Medulla oblongata (tissue), 1 donor: ENCODE measurements around the gene RBM33.

ENCODE experiments used
- DNase-seq: peaks from one replicate; pipeline ENCODE4 v3.0.0-alpha.2; 2015; ENCODE audit errors: extremely low spot score

The RBM33 gene

GRCh38 chr7:155624412-155624811 lies 20.0 kb upstream of the RBM33 start:
- no peak for DNase-seq

DNA sequence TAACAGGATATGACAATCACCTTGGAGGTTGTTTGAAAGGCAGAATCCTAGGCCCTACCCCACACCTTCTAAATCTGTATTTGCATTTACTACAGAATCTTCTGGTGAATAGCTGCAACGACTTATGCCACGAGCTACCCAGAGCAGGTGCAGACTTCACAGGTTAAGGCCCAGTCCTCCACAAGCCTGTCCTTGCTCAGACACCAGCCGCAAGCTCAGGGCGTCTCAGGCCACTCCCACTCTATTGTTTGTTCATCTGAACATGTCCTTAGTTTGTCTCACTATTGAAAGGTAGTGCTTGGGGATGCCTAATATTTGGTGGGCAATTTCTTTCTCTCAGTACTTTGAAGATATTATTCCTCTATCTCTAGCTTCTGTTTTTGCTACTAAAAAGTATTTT lies 18.9 kb upstream of the RBM33 start:
- DNase-seq: no peak

DNA sequence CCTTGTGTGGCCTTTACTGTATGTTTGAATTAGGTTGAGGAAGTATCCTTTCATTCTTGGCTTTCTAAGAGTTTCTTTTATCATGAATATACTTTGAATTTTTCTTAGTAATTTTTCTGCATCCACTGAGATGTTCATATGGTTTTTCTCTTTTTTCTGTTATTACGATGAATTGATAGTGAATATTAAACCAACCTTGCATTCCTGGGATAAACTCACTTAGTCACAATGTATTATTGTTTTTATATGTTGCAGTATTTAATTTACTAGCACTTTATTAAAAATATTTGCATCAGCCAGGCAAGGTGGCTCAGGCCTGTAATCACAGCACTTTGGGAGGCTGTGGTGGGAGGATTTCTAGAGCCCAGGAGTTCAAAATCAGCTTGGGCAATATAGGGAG lies 15.3 kb upstream of the RBM33 start:
- DNase-seq: no peak

DNA sequence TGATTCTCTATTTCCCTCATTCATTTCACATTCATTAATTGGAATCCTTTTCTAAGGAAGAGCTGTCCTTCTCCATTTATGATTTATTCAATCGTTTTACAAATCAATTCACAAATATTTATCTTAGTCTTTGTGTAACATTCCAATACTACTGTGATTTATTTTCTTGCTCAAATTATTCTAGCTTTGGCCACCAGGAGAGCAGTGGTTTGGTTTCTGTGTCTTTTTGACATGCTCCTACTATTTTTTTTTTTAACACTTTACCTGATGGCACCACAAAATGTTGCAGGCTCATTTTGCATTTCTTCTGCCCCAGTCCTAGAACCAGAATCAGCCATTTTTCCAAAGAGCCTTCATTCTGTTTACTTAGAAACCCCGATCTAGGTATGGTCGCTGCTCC lies 13.3 kb upstream of the RBM33 start:
- DNase-seq: no peak

- no peak for DNase-seq
Observed at GRCh38 chr7:155635817-155636216, 8.6 kb upstream of the RBM33 start.

DNA sequence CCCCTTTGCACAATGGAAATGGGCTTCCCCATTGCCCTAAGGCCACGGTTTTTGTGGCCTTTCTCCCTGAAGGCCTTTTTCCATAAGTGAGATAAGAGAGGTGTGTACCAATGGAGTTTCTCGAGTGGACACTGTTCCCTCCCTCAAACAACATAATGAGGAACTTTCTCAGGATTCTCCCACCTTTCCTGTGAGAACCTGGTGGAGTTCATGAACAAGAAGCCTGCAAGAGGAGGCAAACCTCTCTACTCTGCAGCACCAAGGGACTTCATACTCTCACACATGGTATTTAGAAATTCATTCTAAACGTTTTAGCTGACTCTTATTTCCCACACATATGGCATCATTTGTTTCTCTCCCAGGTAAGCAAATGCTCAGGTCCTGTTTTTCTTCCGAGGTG lies 7.3 kb upstream of the RBM33 start:
- DNase-seq: no peak

- DNase-seq: no peak
Observed at GRCh38 chr7:155638366-155638765, 6.1 kb upstream of the RBM33 start.

DNA sequence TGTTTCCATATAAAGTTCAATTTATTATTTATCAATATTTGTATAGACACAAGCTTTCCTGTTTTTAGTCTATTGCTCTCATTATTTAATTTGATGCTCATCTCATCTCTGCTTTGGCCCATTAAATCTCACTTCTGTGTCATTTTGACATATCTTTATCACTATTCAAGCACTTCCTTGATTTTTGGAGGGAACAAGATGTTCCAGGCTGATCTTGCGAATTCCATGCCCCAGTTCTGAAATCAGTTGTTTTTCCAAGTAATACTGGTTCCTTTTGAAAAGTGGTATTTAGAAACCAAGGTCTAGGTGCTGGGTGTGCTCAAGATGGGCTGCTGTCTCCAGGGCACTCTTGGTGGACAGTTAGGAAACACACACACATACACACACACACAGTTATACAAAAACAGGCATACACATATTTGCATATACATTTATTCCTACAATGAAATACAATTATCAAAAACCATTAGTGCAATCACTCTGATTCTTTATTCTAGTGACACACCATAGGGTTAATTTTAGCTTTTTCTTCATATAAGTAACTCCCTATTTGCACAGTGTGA lies 4.4 kb upstream of the RBM33 start:
- DNase-seq: no peak

DNA sequence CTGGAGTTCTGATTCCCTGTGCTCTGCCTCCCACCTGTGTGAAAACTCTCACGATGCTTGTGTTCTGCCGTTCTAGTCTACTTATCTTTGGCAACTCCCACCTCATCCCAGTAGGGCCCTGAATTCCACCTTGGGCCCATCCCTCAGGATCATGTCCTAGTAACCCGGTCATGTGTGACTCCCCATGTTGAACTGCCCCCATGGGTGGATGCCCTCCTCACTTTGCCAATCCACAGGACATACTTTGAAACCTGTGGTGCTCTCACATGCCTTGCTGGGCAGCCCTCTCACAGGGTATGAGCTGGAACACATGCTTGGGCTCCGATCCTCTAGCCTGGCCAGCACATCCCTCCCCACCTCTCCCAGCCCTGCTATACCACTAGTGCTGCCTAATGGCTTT lies 3.8 kb upstream of the RBM33 start:
- no peak for DNase-seq

- peak; percentile 7 for DNase-seq
Observed at GRCh38 chr7:155643804-155644177, 670 bp upstream of the RBM33 start.

DNA sequence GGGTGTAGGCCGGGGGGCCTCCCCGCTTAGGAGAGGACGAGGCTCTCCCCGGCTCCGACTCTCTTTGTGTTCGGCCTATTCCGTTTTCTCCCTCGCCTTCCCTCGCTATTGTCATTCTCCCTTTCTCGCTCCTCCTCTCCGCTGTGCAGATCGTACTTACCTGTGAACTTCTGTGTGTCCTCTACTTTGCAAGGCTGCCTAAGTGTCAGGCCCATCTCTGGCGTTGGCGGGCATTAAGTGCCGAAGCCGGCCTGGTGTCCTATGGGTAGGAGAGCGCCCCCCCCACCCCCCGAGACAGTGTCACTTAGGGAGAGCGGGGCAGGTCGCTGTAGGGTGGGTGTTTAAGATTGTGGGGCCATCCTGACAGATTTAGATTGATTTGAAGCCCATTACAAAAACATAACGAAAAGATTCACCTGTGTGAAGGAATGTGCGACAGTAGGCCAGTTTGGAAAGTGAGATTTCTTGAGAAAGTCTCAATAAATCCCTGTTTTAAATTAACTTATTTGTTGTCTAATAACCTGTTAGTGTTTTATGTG lies 579 bp downstream of the RBM33 start:
- peak; percentile 51 for DNase-seq

- no peak for DNase-seq
Observed at GRCh38 chr7:155645662-155646061, 1.2 kb downstream of the RBM33 start.

GRCh38 chr7:155646669-155647068 lies 2.2 kb downstream of the RBM33 start:
- no peak for DNase-seq

GRCh38 chr7:155647302-155647701 lies 2.8 kb downstream of the RBM33 start:
- no peak for DNase-seq

GRCh38 chr7:155647734-155648133 lies 3.3 kb downstream of the RBM33 start:
- DNase-seq: no peak

DNA sequence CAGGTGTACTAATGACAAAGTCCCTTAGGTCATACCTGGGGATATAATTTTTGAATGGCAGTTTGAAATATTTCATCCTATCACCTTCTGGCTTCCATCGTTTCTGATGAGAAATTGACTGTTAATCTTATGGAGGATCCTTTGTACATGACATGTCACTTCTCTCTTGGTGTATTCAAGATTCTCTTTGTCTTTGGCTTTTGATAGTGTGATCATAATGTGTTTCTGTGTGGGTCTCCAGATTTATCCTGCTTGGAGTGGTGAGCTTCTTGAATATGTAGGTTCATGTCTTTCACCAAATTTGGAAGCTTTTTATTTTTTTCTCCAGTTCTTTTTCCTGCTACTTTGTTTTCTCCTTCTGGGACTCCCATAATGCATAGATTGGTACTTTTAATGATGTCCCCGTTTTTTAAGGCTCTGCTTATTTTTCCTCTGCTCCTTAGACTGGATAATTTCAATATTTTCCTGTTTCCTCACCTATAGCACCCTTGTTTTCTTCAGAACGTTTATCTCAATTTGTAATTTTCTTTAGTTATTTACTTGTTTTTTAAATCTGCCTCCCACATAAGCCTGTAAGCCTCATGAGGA lies 4.4 kb downstream of the RBM33 start:
- no peak for DNase-seq

- no peak for DNase-seq
Observed at GRCh38 chr7:155649588-155649987, 5.1 kb downstream of the RBM33 start.

DNA sequence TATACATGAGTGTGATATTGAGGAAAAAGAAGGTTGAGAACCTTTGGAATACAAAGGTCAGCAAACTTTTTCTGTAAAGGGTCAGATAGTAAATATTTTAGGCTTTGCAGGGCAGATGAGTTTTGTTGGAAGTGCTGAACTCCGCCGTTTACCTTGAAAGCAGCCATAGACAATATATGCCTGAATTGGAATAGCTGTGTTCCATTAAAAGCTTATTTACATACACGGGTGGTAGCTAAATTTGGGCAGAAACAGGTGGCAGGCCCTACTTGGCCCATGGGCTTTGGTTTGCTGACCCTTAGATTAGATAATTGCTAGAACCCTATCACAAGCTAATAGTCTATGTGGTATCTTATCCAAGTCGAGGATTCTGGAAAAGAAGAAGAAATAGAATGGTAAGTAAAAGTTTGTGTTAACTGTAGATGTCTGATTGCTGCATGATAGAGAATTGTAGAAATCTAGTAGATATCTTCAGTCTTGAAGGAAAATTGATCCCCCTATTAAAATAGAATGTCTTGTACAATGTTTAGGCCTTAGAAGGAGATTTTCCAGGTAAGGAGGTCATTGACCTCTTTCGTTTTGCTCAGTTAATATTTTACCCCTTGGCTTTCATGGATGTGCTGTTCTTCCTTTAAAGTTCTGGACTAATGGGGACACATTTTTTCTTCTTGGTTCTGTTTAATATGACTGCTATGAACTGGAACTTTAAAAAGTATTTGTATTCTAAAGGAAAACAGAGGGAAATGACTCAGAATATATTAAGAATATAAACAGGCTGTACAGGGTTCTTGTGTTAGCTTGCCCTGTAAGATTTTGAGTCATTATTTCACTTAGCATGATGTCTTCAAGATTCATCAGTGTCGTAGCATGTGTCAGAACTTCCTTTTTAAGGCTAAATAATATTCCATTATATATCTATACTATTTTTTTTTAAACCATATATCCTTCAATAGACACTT lies 8.0 kb downstream of the RBM33 start:
- DNase-seq: no peak

DNA sequence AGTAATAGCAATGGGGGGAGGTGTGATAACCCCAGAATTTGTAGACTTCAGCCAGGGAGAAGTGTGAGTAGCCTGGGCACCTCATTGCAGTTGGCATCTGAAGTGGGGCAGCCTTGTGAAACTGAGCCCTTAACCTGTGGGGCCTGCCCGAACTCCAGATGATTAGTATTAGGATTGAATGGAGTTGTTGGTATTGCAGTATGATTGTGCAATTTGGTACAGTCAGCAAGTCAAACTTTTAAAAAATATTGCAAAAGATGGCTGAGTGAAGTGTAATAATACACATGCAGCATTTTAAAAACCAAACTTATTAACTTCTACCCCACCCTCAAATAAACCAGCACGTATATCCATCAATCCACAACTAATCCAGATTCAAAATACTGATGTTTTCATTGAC lies 9.3 kb downstream of the RBM33 start:
- DNase-seq: no peak

GRCh38 chr7:155656891-155657290 lies 12.4 kb downstream of the RBM33 start:
- no peak for DNase-seq

DNA sequence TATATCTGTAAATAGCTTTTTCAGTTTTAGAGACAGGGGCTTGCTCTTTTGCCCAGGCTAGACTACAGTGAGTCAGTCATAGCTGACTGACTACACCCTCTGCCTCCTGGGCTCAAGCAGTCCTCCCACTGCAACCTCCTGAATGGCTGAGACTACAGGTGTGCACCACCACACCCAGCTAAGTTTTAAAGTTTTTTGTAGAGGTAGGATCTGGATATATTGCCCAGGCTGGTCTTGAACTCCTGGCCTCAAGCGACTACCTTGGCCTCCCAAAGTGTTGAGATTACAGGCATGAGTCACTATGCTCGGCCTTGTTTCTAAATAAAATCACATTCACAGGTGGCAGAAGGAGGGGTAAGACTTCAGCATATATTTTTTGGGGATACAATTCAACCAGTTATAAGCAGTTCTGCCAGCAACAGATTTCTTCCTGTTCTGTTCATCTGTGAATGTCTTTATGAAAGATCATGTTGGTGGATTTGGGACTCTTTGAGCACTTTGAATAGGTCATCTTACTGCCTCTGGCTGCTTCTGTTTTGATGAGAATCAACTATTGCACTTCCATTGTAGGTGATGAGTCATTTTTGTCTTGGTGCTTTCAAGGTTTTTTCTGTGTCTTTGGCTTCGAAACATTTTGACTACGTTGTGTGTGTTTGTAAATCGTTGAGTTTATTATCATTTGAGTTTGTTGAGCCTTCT lies 15.7 kb downstream of the RBM33 start:
- DNase-seq: no peak

DNA sequence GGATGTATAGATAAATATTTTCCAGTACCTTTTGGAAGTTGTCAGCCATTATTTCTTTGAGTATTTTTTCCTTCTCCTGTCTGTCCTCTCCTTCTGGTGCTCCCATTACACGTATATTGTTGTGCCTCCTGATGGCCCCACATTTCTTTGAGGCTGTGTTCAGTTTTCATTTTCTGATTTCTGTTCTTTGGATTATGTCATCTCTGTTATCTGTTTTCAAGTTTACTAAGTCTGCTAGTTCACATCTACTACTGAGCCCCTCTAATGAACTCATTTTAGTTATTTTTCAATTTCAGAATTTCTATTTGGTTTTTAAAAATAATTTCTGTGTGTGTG lies 16.3 kb downstream of the RBM33 start:
- no peak for DNase-seq
